HG02970 (cell line): Measurements from ENCODE around the gene FZD1.

Experiments used
- ATAC-seq: cut with Tn5 transposase; IDR thresholded peaks from one replicate; pipeline ENCODE4 v1.9.1; 2021; ENCODE audit warnings: mild to moderate bottlenecking, moderate library complexity, moderate number of reproducible peaks; ENCODE audit not compliant: unreplicated experiment, low FRiP score

The FZD1 gene

GRCh38 chr7:91264924-91265681 lies 870 bp downstream of the FZD1 start:
- peak; percentile 28 for ATAC-seq

DNA sequence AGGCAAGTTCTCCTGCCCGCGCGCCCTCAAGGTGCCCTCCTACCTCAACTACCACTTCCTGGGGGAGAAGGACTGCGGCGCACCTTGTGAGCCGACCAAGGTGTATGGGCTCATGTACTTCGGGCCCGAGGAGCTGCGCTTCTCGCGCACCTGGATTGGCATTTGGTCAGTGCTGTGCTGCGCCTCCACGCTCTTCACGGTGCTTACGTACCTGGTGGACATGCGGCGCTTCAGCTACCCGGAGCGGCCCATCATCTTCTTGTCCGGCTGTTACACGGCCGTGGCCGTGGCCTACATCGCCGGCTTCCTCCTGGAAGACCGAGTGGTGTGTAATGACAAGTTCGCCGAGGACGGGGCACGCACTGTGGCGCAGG lies 1.4 kb downstream of the FZD1 start:
- ATAC-seq: no peak

- ATAC-seq: no peak
Observed at GRCh38 chr7:91266067-91266688, 1.9 kb downstream of the FZD1 start.

GRCh38 chr7:91266689-91267090 lies 2.5 kb downstream of the FZD1 start:
- ATAC-seq: no peak

DNA sequence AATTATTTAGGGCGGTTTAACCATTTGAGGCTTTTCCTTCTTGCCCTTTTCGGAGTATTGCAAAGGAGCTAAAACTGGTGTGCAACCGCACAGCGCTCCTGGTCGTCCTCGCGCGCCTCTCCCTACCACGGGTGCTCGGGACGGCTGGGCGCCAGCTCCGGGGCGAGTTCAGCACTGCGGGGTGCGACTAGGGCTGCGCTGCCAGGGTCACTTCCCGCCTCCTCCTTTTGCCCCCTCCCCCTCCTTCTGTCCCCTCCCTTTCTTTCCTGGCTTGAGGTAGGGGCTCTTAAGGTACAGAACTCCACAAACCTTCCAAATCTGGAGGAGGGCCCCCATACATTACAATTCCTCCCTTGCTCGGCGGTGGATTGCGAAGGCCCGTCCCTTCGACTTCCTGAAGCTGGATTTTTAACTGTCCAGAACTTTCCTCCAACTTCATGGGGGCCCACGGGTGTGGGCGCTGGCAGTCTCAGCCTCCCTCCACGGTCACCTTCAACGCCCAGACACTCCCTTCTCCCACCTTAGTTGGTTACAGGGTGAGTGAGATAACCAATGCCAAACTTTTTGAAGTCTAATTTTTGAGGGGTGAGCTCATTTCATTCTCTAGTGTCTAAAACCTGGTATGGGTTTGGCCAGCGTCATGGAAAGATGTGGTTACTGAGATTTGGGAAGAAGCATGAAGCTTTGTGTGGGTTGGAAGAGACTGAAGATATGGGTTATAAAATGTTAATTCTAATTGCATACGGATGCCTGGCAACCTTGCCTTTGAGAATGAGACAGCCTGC lies 3.1 kb downstream of the FZD1 start:
- no peak for ATAC-seq

DNA sequence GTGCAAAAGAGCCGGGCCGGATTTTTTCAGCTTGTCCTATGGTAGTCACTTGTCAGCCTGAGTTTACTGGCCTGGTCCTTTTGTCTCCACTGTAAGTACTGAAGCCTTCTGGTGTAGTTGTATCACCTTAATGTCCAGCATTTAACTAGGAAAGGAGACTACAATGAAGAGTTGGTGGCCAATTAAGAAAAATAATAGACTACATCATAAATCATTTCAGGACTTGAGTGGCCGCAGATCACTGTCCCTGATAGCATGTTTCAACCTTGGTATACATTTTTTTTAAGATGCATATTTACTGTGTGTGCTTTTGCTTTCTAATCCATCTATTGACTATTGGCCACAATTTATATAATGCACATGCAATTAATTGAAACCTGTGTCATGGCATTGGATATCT lies 6.1 kb downstream of the FZD1 start:
- ATAC-seq: no peak

- ATAC-seq: peak; percentile 82
Observed at GRCh38 chr7:91276909-91277308, 12.7 kb downstream of the FZD1 start.

- ATAC-seq: no peak
Observed at GRCh38 chr7:91280185-91280584, 16.0 kb downstream of the FZD1 start.

DNA sequence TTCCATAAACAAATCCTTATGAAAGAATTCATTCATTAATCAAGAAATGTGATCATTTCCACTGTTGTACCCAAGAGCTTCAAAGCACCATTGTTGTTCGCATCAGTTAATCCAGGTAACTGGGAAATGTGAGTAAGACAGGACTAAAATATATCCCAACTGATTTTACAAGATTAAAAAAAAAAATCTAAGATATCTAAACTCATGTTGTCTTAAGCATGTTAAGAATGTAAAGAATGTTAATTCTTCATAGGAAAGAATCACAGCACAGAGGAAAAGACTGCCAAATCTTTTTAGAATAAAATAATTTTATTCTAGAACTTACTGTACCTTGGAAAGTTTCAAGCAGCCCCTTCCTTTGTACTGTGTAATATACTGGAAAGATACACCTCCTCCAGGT lies 16.4 kb downstream of the FZD1 start:
- no peak for ATAC-seq

DNA sequence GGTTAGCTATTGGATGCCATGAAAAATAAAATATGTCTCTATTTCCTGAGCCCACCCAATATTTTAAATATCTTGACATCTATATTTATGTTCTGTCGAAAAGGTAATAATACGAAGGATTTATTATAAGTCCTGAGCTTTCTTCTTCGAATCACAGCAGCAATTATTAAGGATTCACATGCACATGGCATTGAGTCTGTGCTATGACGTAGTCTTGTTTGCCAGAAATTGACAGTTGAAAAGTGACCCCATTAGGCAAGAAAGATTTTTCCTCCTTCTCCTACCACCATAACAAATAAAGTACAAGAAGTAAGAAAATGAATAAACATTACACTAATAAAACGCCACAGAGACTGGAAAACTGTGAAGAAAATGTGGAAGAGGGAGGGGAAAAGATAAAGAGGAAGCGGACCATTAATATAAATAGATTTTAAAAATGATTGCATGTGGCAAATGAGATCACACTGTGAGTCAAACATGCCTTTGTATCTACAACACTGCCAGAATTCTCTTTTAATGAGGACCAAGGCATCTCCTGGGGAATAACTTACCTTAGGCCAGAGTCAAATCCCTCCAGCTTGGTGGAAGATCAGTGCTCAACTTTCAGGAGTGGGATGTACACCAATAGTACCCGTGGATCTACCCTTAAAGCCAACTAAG lies 21.6 kb downstream of the FZD1 start:
- ATAC-seq: no peak

DNA sequence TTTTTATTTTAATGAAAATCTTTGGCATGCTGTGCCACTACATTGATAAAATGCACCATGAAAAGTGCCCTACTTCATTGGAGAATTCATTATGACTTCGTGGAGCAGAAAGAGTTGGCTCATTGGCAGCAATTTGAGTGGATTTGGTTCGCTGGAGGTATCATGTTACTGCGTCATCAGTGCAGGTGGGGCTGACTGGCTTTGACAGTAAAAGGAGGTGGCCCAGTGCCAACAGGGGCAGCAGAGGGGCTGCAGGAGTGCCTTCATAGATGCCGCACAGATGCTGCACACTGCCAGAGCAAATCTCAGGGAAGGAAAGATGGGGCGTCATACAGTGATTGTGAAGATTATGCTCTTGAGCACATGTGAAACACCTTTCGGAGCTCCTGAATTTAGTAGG lies 22.2 kb downstream of the FZD1 start:
- no peak for ATAC-seq

- no peak for ATAC-seq
Observed at GRCh38 chr7:91287371-91288084, 23.3 kb downstream of the FZD1 start.

DNA sequence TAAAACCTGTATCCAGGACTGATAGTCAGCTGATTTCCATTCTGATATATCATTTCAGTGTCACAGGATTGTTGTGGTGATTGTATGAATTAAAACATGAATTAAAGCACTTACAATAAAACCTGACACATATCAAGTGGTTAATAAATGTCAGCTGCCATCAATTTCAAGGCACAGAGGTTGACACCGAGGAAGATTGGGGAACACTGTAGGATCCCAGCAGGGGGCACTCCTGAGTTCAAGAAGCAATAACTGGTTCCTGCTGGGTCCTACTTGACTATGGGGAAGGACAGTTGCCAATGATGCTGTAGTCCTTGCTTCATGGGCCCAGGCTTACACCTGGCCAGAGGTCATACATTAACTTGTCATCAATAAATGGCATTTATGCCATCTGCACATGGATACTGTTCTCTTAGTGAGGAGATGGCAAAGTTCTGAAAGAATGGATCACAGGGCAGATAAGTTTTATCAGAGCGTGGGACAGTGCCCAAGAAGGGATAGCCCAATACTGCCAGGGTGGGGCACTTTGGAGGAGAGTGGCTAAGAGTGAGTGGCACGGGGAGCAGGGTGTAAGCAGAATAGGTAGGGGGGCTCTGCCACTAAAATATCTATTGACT lies 24.1 kb downstream of the FZD1 start:
- ATAC-seq: no peak

DNA sequence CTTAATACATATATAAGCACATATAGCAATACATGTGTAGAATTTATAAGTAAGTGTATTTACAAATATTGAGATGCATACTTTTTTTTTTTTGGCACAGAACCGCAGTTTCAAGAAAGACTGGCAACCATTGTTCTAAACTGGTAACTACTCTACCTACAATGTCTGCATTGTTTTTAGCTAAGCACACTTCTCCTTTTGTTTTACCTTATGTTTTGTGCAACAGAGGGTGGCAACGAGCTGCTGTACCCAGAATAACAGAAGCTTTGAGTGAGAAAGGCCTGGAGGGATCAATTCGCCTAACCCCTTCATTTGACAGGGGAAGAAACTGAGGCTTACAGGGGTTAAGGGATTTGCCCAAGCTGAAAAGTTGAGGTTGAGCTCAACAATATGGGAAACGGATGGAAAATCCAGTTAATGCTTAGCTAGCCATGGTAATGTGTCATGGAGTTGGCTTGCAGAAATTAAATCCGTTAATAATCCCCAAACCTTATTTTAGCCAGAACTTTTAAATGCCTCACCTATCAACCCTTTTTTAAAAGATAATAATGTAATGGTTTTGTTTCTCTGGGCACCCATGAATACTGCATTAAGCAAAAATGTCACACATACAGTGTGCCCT lies 25.5 kb downstream of the FZD1 start:
- no peak for ATAC-seq

GRCh38 chr7:91291302-91291701 lies 27.1 kb downstream of the FZD1 start:
- no peak for ATAC-seq

- ATAC-seq: no peak
Observed at GRCh38 chr7:91291902-91292301, 27.7 kb downstream of the FZD1 start.

DNA sequence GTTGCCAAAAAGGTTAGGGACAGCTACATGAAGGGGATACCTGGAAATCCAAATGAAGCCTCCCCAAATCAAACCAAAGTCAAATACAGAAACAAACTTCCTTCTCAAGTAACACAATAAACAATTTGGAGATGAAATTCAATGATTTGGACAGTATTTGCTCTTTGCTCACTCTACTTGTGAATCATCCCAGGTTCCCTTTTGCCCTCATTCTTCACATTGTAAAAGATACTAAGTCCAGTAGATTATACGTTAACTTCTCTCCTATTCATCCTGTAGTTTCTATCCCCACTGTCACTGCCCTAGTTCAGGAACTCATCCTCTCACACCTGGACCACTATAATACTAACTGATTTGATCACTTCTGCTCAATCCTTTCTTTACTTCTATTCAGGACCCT lies 28.3 kb downstream of the FZD1 start:
- no peak for ATAC-seq

- ATAC-seq: no peak
Observed at GRCh38 chr7:91293136-91293535, 28.9 kb downstream of the FZD1 start.

DNA sequence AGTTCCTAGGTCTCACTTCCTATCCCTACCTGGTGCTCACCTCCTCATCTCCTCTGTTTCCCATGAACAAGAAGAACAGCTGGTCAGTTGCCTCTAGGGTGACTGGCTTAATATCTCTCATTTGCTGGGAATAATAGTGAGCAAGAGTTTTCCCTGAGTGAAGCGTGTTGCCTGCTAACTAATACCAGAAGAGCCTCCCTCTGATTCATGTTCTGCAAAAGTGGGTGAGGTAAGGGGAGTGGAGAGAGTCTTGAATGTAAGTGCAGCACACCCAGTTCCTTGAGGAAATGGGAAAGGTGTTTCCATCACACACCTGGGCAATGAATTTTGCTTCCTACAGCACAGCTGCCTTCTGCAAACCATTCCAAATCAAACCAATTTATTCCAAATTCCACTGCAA lies 29.6 kb downstream of the FZD1 start:
- ATAC-seq: no peak
